Heart left ventricle (tissue), 13 donors: Measurements from ENCODE around the gene UNC80.

Source experiments
- POLR2A ChIP-seq, 2 donors: fragments of 450-650 bp; IDR thresholded peaks; one replicate each; pipeline ENCODE4 v1.6.1; 2017; ENCODE audit warnings: antibody characterized with exemption in 2 of 2, mild to moderate bottlenecking in 2 of 2, moderate library complexity in 2 of 2
- TF ChIP-seq, protein P1 (sequence below), 12 donors: fragments of 200-600 bp; sonication (generic) in 4 of 12; IDR thresholded peaks; one replicate each; pipeline versions ENCODE4 v1.5.0 to v1.8.0; 2018 to 2022; ENCODE audit warnings: antibody characterized with exemption in 12 of 12, mild to moderate bottlenecking in 5 of 12
- donor health status: ischemic (EF 13 %, LVEDD 7.1; RV severe dilation, severe dysfunction).
- donor health status: DM: no; HTN: yes; CAD: no.
- donor health status: DM: no; HTN: no; CAD: no.
- donor health status: ischemic (EF 25% LVEDD 6.9; RV normal size, moderate dysfunction).
- donor health status: ischemic (EF 25% LVEDD 5.7; RV mildly dilated, moderate dysfunction).
- donor health status: ischemic (EF 35%, LVEDD 5.7; RV mildly dilated, moderate dysfunction).
- donor health status: nonischemic (EF 11% LVEDD 7.7; RV severe dilation, severe dysfunction).
- donor health status: DM: yes; HTN: yes; CAD: no.
- donor health status: PGD.
- donor health status: ischemic (EF 29% LVEDD 5.4; RV normal size, mild dysfunction).
- donor health status: nonischemic (EF 23%, LVEDD 6.1; RV moderate dilation, normal function).

- no peak for TF ChIP-seq POLR2A (IDR thresholded peaks at IDR 0.05)
- TF ChIP-seq, protein P1, sequence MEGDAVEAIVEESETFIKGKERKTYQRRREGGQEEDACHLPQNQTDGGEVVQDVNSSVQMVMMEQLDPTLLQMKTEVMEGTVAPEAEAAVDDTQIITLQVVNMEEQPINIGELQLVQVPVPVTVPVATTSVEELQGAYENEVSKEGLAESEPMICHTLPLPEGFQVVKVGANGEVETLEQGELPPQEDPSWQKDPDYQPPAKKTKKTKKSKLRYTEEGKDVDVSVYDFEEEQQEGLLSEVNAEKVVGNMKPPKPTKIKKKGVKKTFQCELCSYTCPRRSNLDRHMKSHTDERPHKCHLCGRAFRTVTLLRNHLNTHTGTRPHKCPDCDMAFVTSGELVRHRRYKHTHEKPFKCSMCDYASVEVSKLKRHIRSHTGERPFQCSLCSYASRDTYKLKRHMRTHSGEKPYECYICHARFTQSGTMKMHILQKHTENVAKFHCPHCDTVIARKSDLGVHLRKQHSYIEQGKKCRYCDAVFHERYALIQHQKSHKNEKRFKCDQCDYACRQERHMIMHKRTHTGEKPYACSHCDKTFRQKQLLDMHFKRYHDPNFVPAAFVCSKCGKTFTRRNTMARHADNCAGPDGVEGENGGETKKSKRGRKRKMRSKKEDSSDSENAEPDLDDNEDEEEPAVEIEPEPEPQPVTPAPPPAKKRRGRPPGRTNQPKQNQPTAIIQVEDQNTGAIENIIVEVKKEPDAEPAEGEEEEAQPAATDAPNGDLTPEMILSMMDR (IDR thresholded peaks at IDR 0.05): no peak
These were observed 170.8 kb downstream of the UNC80 start for GRCh38 chr2:209942426-209942825.
